GM10248 (cell line): ENCODE measurements around the gene DHX36.

Experiments used
- CTCF ChIA-PET: fragments of 300-600 bp; sonication (Branson Sonifier 250); formaldehyde crosslinking; extraction: SDS; loops from one replicate; lab custom pipeline; 2021; ENCODE audit warnings: antibody characterized with exemption; lab: Yijun Ruan, JAX
- POLR2A ChIA-PET: fragments of 350-650 bp; sonication (Branson Sonifier 250); formaldehyde crosslinking; extraction: SDS; loops from one replicate; lab custom pipeline; 2020; ENCODE audit warnings: antibody characterized with exemption; lab: Yijun Ruan, JAX
- DNase-seq: peaks from one replicate; pipeline ENCODE4 v3.0.0; 2012; ENCODE audit errors: extremely low spot score
- TF ChIP-seq, protein P1 (sequence below): IDR thresholded peaks from 2 replicates; pipeline ENCODE4 v1.5.1; 2012; ENCODE audit warnings: mild to moderate bottlenecking, low read depth; ENCODE audit errors: extremely low read depth, missing control alignments, control extremely low read depth

Gene DHX36

GRCh38 chr3:154345422-154346122 is 21.3 kb upstream of the DHX36 start:
- ChIA-PET CTCF (no interaction called here), POLR2A (no interaction called here)
- TF ChIP-seq, protein P1, sequence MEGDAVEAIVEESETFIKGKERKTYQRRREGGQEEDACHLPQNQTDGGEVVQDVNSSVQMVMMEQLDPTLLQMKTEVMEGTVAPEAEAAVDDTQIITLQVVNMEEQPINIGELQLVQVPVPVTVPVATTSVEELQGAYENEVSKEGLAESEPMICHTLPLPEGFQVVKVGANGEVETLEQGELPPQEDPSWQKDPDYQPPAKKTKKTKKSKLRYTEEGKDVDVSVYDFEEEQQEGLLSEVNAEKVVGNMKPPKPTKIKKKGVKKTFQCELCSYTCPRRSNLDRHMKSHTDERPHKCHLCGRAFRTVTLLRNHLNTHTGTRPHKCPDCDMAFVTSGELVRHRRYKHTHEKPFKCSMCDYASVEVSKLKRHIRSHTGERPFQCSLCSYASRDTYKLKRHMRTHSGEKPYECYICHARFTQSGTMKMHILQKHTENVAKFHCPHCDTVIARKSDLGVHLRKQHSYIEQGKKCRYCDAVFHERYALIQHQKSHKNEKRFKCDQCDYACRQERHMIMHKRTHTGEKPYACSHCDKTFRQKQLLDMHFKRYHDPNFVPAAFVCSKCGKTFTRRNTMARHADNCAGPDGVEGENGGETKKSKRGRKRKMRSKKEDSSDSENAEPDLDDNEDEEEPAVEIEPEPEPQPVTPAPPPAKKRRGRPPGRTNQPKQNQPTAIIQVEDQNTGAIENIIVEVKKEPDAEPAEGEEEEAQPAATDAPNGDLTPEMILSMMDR, result no peak
- DNase-seq, result no peak

- CTCF ChIA-PET, result no interaction called here
- no peak for DNase-seq
- TF ChIP-seq, protein P1, result no peak
- POLR2A ChIA-PET, result no interaction called here
Observed at GRCh38 chr3:154338570-154338969, 14.3 kb upstream of the DHX36 start.

DNA sequence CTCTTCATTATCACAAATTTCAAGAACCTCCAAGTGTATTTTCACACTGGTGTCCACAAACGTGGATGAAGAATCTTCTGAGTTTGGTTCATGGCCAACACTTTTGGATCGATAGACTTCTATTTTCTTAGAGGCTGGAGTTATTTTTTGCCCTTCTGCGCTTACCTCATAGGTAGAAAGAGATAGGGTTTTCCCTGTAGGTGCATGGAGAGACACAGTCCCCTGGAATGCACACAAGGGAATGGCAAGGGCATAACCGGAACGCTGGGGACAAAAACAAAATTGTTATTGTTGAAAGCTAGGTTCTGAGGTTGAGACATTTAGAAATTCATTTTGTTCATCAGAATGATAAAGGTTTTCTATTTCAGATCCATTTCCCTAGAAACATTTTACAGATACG is 13.7 kb upstream of the DHX36 start:
- TF ChIP-seq, protein P1, result no peak
- ChIA-PET CTCF (no interaction called here), POLR2A (no interaction called here)
- DNase-seq, result no peak

- peak; percentile 11 for DNase-seq
- POLR2A ChIA-PET, result no interaction called here
- CTCF ChIA-PET, result interaction anchor here (0.8 to 1.2 kb wide), 2 partner anchors 13 to 986 kb away, joined by 3 to 6 read pairs; no protein-coding TSS in a partner anchor
- TF ChIP-seq, protein P1, result peak; percentile 32
Observed at GRCh38 chr3:154334973-154335420, 10.7 kb upstream of the DHX36 start.

DNA sequence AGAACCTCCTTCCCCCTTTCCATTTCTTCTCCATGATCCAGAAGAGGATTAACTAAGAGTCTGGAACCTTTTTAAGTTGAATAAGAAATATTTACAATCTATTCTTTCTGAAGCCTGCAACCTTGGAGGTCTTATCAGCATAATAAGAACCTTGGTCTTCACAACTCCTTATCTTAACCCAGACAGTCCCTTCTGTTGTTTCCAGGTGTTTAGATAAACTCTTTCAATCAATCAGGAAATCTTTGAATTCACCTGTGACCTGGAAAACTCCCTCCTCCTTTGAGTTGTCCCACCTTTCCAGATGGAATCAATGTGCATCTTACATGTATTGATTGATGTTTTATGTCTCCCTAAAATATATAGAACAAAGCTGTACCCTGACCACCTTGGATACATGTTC is 3.6 kb upstream of the DHX36 start:
- POLR2A ChIA-PET, result no interaction called here
- TF ChIP-seq, protein P1, result no peak
- no peak for DNase-seq
- CTCF ChIA-PET, result no interaction called here

- TF ChIP-seq, protein P1, result no peak
- no peak for DNase-seq
- ChIA-PET CTCF (interaction anchor here (0.8 to 1.2 kb wide), 2 partner anchors 9 to 12 kb away, joined by 4 to 5 read pairs; no protein-coding TSS in a partner anchor), POLR2A (no interaction called here)
Observed at GRCh38 chr3:154324919-154325318, 632 bp upstream of the DHX36 start.
